Transverse colon (tissue), 4 donors: ENCODE results near the gene OGFRL1.

ENCODE experiments used
- POLR2AphosphoS5 ChIP-seq, 3 donors: sonication (generic); formaldehyde crosslinking; IDR thresholded peaks; one replicate each; pipeline ENCODE4 v1.6.1; 2016; ENCODE audit warnings: antibody characterized with exemption in 3 of 3
- TF ChIP-seq, protein P1 (sequence below), 5 experiments: fragments of 200-600 bp in 3 of 5; fragments of 450-650 bp in 2 of 5; sonication (generic) in 3 of 5; IDR thresholded peaks; 1 replicate in 2 of 5; 2 replicates in 3 of 5; pipeline ENCODE4 v1.5.1; 2016 to 2017; ENCODE audit warnings: antibody characterized with exemption in 5 of 5, inconsistent platforms in 3 of 5, mild to moderate bottlenecking in 2 of 5, moderate library complexity in 1 of 5

DNA sequence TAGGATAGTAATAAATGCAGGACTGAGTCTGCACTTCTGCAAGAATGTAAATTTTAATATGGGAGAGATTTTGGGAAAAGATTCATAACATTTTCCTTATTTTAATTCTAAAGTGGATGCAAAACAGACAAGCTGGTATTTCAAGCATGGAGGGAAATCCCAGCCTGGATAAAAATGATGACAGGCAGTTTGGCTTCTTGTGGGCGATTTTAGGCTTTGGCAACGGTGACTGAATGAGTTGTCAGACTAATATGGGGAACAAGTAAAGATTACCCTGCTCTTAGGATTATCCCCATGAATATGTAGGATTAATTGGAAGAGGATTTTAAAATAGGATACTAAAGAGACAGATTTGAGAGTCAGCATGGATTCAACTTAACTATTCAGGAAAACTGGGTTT lies 21.0 kb downstream of the OGFRL1 start:
- no peak for TF ChIP-seq POLR2AphosphoS5 (IDR thresholded peaks at IDR 0.05)
- TF ChIP-seq, protein P1, sequence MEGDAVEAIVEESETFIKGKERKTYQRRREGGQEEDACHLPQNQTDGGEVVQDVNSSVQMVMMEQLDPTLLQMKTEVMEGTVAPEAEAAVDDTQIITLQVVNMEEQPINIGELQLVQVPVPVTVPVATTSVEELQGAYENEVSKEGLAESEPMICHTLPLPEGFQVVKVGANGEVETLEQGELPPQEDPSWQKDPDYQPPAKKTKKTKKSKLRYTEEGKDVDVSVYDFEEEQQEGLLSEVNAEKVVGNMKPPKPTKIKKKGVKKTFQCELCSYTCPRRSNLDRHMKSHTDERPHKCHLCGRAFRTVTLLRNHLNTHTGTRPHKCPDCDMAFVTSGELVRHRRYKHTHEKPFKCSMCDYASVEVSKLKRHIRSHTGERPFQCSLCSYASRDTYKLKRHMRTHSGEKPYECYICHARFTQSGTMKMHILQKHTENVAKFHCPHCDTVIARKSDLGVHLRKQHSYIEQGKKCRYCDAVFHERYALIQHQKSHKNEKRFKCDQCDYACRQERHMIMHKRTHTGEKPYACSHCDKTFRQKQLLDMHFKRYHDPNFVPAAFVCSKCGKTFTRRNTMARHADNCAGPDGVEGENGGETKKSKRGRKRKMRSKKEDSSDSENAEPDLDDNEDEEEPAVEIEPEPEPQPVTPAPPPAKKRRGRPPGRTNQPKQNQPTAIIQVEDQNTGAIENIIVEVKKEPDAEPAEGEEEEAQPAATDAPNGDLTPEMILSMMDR (IDR thresholded peaks at IDR 0.05) = no peak
